ACHN (cell line): Measurements from ENCODE around the gene TRAPPC14.

Experiments
- DNase-seq: peaks from one replicate; pipeline ENCODE4 v3.0.0-alpha.2; 2015
- in situ Hi-C: cut with HindIII; loops from 2 replicates; pipeline ENCODE4 v1.10.0; 2017; ENCODE audit warnings: low sequenced_read_pairs, low pct_ligation_motif_present, low pct_unique_long_range_greater_than_20kb

Gene TRAPPC14

GRCh38 chr7:100176096-100177044, 17.8 kb upstream of the TRAPPC14 start:
- no peak for DNase-seq
- in situ Hi-C loops, result no loop called here

- DNase-seq, result no peak
- in situ Hi-C loops, result no loop called here
These were observed 16.9 kb upstream of the TRAPPC14 start for GRCh38 chr7:100175296-100175935.

- DNase-seq, result no peak
- in situ Hi-C loops, result no loop called here
These were observed 16.1 kb upstream of the TRAPPC14 start for GRCh38 chr7:100174582-100174981.

GRCh38 chr7:100173806-100174495, 15.4 kb upstream of the TRAPPC14 start:
- no peak for DNase-seq
- in situ Hi-C loops, result no loop called here

- in situ Hi-C loops, result no loop called here
- no peak for DNase-seq
These were observed 13.3 kb upstream of the TRAPPC14 start for GRCh38 chr7:100171840-100172239.

GRCh38 chr7:100171087-100171681, 12.7 kb upstream of the TRAPPC14 start:
- in situ Hi-C loops, result no loop called here
- no peak for DNase-seq

- in situ Hi-C loops, result no loop called here
- no peak for DNase-seq
These were observed 11.8 kb upstream of the TRAPPC14 start for GRCh38 chr7:100170101-100170897.

- in situ Hi-C loops, result no loop called here
- DNase-seq, result no peak
These were observed 10.8 kb upstream of the TRAPPC14 start for GRCh38 chr7:100169147-100169850.

- DNase-seq, result no peak
- in situ Hi-C loops, result no loop called here
These were observed 9.4 kb upstream of the TRAPPC14 start for GRCh38 chr7:100167912-100168323.

GRCh38 chr7:100166970-100167911, 8.7 kb upstream of the TRAPPC14 start:
- in situ Hi-C loops, result no loop called here
- no peak for DNase-seq

- in situ Hi-C loops, result no loop called here
- DNase-seq, result no peak
These were observed 7.9 kb upstream of the TRAPPC14 start for GRCh38 chr7:100166317-100166940.

GRCh38 chr7:100163871-100164270, 5.3 kb upstream of the TRAPPC14 start:
- no peak for DNase-seq
- in situ Hi-C loops, result no loop called here

- in situ Hi-C loops, result no loop called here
- no peak for DNase-seq
These were observed 4.5 kb upstream of the TRAPPC14 start for GRCh38 chr7:100163006-100163531.

GRCh38 chr7:100160067-100160466, 1.5 kb upstream of the TRAPPC14 start:
- no peak for DNase-seq
- in situ Hi-C loops, result no loop called here

GRCh38 chr7:100159099-100159623, 638 bp upstream of the TRAPPC14 start:
- DNase-seq, result no peak
- in situ Hi-C loops, result no loop called here
